Suprapubic skin (tissue), 4 donors: ENCODE data around the gene GPX7.

ENCODE experiments used
- CTCF ChIP-seq, 2 donors: fragments of 200-600 bp in 1 of 2; fragments of 450-650 bp in 1 of 2; sonication (generic) in 1 of 2; IDR thresholded peaks; one replicate each; pipeline ENCODE4 v1.5.1; 2016 to 2019; ENCODE audit warnings: antibody characterized with exemption in 2 of 2, mild to moderate bottlenecking in 1 of 2, moderate library complexity in 1 of 2
- EP300 ChIP-seq: sonication (generic); formaldehyde crosslinking; IDR thresholded peaks from one replicate; pipeline ENCODE4 v1.6.1; 2017; ENCODE audit warnings: antibody characterized with exemption
- POLR2A ChIP-seq, 2 donors: fragments of 450-650 bp; IDR thresholded peaks; one replicate each; pipeline ENCODE4 v1.6.1; 2017; ENCODE audit warnings: antibody characterized with exemption in 2 of 2, mild to moderate bottlenecking in 2 of 2, moderate library complexity in 2 of 2
- POLR2AphosphoS5 ChIP-seq, 3 donors: sonication (generic); formaldehyde crosslinking; IDR thresholded peaks; one replicate each; pipeline ENCODE4 v1.6.1; 2017; ENCODE audit warnings: antibody characterized with exemption in 3 of 3

GRCh38 chr1:52629667-52630066 lies 27.5 kb downstream of the GPX7 start:
- TF ChIP-seq POLR2AphosphoS5 (IDR thresholded peaks at IDR 0.05) (no peak), POLR2A (IDR thresholded peaks at IDR 0.05) (no peak), CTCF (IDR thresholded peaks at IDR 0.05) (no peak), EP300 (no peak)
